Osteoblast (primary cell): Measurements from ENCODE around the gene SMIM20. TPM values are rescaled to one million over a fixed set of nuclear protein-coding genes. Genes with fewer than 3 reads are reported as not detected.
A peak's percentile ranks its signal among the peaks of the same experiment; 100 is the strongest.

Experiments used
- DNase-seq: peaks from one replicate; pipeline ENCODE4 v3.0.0; 2011; ENCODE audit warnings: low spot score, mixed read lengths; ENCODE audit not compliant: insufficient read length; ENCODE audit errors: missing footprints
- H2AFZ ChIP-seq: 2 replicates; pipeline ENCODE4 v1.6.0; 2011; ENCODE audit warnings: mild to moderate bottlenecking, low read length
- H3K27ac ChIP-seq: 2 replicates; pipeline ENCODE4 v1.5.1; 2011; ENCODE audit warnings: mild to moderate bottlenecking, low read depth, low read length, moderate library complexity
- H3K27me3 ChIP-seq: 2 replicates; pipeline ENCODE4 v1.6.0; 2012; ENCODE audit warnings: mild to moderate bottlenecking, control low read depth, inconsistent platforms, low read length, moderate library complexity; ENCODE audit not compliant: insufficient read depth
- H3K36me3 ChIP-seq: 2 replicates; pipeline ENCODE4 v1.5.1; 2011; ENCODE audit warnings: mild to moderate bottlenecking, low read length, control low read depth, moderate library complexity; ENCODE audit not compliant: insufficient read depth
- H3K4me1 ChIP-seq: 2 replicates; pipeline ENCODE4 v1.5.1; 2011; ENCODE audit warnings: mild to moderate bottlenecking, low read length, control low read depth, moderate library complexity; ENCODE audit not compliant: insufficient read depth
- H3K4me2 ChIP-seq: 2 replicates; pipeline ENCODE4 v1.6.0; 2011; ENCODE audit warnings: mild to moderate bottlenecking, low read length; ENCODE audit not compliant: insufficient read depth
- H3K4me3 ChIP-seq: fragments of 200-600 bp; sonication (generic); 3 replicates; pipeline ENCODE4 v1.5.1; 2012; ENCODE audit warnings: mild to moderate bottlenecking, low read length, inconsistent platforms; ENCODE audit not compliant: insufficient read depth
- H3K79me2 ChIP-seq: 2 replicates; pipeline ENCODE4 v1.6.0; 2012; ENCODE audit warnings: mild to moderate bottlenecking, low read length, control low read depth, inconsistent platforms; ENCODE audit not compliant: insufficient read depth
- H3K9me3 ChIP-seq: 2 replicates; pipeline ENCODE4 v1.5.1; 2011; ENCODE audit warnings: low read depth, low read length, control low read depth
- H4K20me1 ChIP-seq: 2 replicates; pipeline ENCODE4 v1.6.0; 2012; ENCODE audit warnings: mild to moderate bottlenecking, low read length, control low read depth; ENCODE audit not compliant: insufficient read depth
- total RNA-seq: library from RNA; depleted of rRNA; stranded (reverse); fragments of >200 nt; gene quantifications from 2 replicates; pipeline ENCODE4 v1.2.3, GENCODE V29; 2012
- TF ChIP-seq, protein P1 (sequence below): IDR thresholded peaks from 2 replicates; pipeline ENCODE4 v1.5.1; 2011; ENCODE audit warnings: mild to moderate bottlenecking, low read depth, low read length, moderate library complexity; ENCODE audit errors: extremely low read depth

SMIM20 gene
- total RNA-seq, 1 donor = 34.7 TPM

DNA sequence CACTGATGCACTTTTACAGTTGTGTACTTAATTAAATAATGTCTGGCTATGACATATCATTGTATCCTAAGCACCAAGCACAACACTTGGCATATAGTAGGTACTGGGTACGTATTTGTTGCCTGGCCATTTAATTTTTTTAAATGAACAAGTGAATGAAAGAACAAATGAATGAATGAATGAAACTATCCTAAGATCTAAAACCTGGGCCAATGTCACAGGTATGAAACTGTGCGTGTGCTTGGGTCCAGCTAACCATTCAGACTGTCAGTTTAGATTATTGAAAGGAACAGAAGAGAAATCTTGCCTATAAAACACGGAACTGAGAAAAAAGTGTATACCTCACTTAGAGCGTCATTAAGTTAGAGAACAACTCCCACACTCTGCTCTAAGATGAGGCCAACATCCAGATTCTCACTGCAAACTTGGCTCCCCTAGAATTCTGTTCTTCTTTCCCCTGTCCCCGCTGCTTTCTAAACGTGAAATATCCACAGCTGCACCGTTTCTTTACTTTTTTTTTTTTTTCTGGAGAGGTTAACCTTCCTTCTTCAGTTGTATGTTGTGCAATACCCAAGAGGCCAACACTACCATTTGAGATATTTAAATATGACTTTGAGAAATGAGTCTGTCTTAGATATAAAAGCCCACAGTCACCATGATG is 33.9 kb upstream of the SMIM20 start:
- no peak overlapping the region for H3K27ac ChIP-seq
- H3K79me2 ChIP-seq = no peaks in the 10 kb centered on the region
- no peak for DNase-seq
- H3K9me3 ChIP-seq = no peaks in the 10 kb centered on the region
- no peak overlapping the region for H3K4me3 ChIP-seq
- H4K20me1 ChIP-seq = no peaks in the 10 kb centered on the region
- peaks cover 31% of the 10 kb centered on the region for H3K4me1 ChIP-seq
- H2AFZ ChIP-seq = no peak overlapping the region
- no peaks in the 10 kb centered on the region for H3K36me3 ChIP-seq
- H3K4me2 ChIP-seq = peak overlapping the region; percentile 29
- no peaks in the 10 kb centered on the region for H3K27me3 ChIP-seq
- TF ChIP-seq, protein P1, sequence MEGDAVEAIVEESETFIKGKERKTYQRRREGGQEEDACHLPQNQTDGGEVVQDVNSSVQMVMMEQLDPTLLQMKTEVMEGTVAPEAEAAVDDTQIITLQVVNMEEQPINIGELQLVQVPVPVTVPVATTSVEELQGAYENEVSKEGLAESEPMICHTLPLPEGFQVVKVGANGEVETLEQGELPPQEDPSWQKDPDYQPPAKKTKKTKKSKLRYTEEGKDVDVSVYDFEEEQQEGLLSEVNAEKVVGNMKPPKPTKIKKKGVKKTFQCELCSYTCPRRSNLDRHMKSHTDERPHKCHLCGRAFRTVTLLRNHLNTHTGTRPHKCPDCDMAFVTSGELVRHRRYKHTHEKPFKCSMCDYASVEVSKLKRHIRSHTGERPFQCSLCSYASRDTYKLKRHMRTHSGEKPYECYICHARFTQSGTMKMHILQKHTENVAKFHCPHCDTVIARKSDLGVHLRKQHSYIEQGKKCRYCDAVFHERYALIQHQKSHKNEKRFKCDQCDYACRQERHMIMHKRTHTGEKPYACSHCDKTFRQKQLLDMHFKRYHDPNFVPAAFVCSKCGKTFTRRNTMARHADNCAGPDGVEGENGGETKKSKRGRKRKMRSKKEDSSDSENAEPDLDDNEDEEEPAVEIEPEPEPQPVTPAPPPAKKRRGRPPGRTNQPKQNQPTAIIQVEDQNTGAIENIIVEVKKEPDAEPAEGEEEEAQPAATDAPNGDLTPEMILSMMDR = no peak

DNA sequence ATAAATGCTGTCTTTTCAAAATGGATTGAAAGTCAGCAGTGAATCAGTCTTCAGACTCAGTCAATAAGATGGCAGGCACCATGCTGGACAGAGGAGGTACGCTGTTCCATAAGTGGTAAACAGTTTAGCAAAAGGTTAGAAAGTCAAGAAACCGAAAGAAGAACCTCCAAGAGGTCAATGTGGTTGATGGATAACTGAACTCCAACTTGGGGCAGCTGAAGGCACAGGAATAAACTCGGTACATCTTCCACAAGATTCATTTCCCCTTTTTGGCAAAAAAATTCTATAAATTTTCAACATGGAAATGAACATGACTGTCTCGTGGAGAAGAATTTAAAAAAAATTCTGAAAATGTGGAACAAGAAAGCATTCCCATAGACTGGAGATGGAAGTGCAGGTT is 32.8 kb upstream of the SMIM20 start:
- Histone ChIP-seq H2AFZ (no peak overlapping the region), H3K79me2 (no peaks in the 10 kb centered on the region), H3K27ac (no peak overlapping the region), H3K4me3 (no peak overlapping the region), H4K20me1 (no peaks in the 10 kb centered on the region), H3K9me3 (no peaks in the 10 kb centered on the region), H3K36me3 (no peaks in the 10 kb centered on the region), H3K4me1 (peaks cover 32% of the 10 kb centered on the region), H3K27me3 (no peaks in the 10 kb centered on the region), H3K4me2 (no peak overlapping the region)
- TF ChIP-seq, protein P1 = no peak
- DNase-seq = no peak

DNA sequence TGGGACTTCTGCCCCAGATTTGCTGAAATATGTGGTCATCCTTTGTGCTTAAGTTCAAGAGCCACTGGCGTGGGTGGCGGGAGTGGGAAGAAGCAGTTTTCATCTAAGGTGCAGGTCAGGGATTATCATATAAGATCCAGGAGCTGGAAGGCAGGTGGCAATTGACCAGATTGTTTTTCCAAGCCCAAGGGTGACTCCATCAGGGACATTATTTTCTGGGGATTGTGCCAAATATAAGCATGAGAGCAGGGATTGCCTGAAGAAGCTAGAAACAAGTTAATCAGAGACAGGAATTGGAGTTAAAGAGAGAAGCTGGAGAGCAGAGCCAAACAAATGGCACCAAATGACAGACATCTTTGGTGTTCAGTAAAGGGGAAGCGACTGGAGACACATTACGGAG is 31.8 kb upstream of the SMIM20 start:
- Histone ChIP-seq H3K79me2 (no peaks in the 10 kb centered on the region), H3K4me2 (no peak overlapping the region), H2AFZ (no peak overlapping the region), H3K27ac (no peak overlapping the region), H3K36me3 (no peaks in the 10 kb centered on the region), H3K4me3 (no peak overlapping the region), H3K27me3 (no peaks in the 10 kb centered on the region), H4K20me1 (no peaks in the 10 kb centered on the region), H3K4me1 (peaks cover 32% of the 10 kb centered on the region), H3K9me3 (no peaks in the 10 kb centered on the region)
- DNase-seq = no peak
- TF ChIP-seq, protein P1 = no peak

DNA sequence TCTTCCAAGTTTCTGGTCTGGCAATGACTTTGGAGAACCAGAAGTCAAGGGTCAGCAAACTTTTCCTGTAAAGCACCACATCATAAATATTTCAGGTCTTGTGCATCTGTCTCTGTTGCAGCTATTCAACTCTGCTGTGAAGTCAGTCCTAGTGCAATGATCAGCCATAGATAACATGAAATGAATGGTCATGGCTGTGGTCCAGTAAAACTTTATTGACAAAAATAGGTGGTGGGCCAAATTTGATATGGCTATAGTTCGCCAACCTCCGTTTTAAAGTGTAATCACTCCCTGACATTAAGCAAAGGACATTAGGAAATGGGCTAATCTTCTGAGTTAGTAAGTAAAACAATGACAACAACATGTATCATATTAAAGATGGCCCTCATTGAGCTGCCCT is 30.5 kb upstream of the SMIM20 start:
- H2AFZ ChIP-seq = no peak overlapping the region
- no peak overlapping the region for H3K4me3 ChIP-seq
- TF ChIP-seq, protein P1 = no peak
- H3K4me2 ChIP-seq = peak overlapping the region; percentile 40
- H3K4me1 ChIP-seq = peaks cover 33% of the 10 kb centered on the region
- H3K9me3 ChIP-seq = no peaks in the 10 kb centered on the region
- no peaks in the 10 kb centered on the region for H4K20me1 ChIP-seq
- peak overlapping the region; percentile 48 for H3K27ac ChIP-seq
- no peaks in the 10 kb centered on the region for H3K79me2 ChIP-seq
- DNase-seq = no peak
- H3K27me3 ChIP-seq = no peaks in the 10 kb centered on the region
- no peaks in the 10 kb centered on the region for H3K36me3 ChIP-seq
